IMR-90 (cell line): Measurements from ENCODE around the gene ZBTB48. TPM values are rescaled to one million over a fixed set of nuclear protein-coding genes. Genes with fewer than 3 reads are reported as not detected.

Experiments
- ATAC-seq: fragments of 200-7000 bp; cut with Tn5 transposase; 2 replicates; pipeline ENCODE4 v1.9.1; 2020; ENCODE audit warnings: low read depth, mild to moderate bottlenecking, moderate library complexity
- BruUV-seq: library from RNA; stranded (reverse); fragments of 400-500 nt; replicated peaks from 2 replicates; lab custom pipeline; 2021; lab: Mats Ljungman, UMichigan
- CTCF ChIA-PET: fragments of 300-600 bp; formaldehyde crosslinking; extraction: SDS; loops from one replicate; lab custom pipeline; 2021; ENCODE audit warnings: antibody characterized with exemption; lab: Yijun Ruan, JAX
- POLR2A ChIA-PET: fragments of 300-600 bp; sonication (Branson Sonifier 250); formaldehyde crosslinking; loops from one replicate; lab custom pipeline; 2022; ENCODE audit warnings: antibody characterized with exemption; ENCODE audit not compliant: unreplicated experiment; lab: Charles Lee
- DNase-seq: peaks from one replicate; pipeline ENCODE4 v3.0.0; 2013
- H2AFZ ChIP-seq: replicated peaks from 2 replicates; pipeline ENCODE3; 2013; ENCODE audit warnings: low read length, mild to moderate bottlenecking; ENCODE audit not compliant: poor library complexity
- H2AK5ac ChIP-seq: 2 replicates; pipeline ENCODE4 v1.6.1; 2013; ENCODE audit warnings: low read depth, low read length, inconsistent platforms
- H2AK9ac ChIP-seq: replicated peaks from 2 replicates; pipeline ENCODE3; 2013; ENCODE audit warnings: mild to moderate bottlenecking, low read depth, low read length, moderate library complexity; ENCODE audit not compliant: poor library complexity
- H2BK120ac ChIP-seq: 2 replicates; pipeline ENCODE4 v1.6.1; 2013; ENCODE audit warnings: low read depth, low read length, inconsistent platforms
- H2BK15ac ChIP-seq: 3 replicates; pipeline ENCODE4 v1.6.1; 2013; ENCODE audit warnings: low read depth, low read length, inconsistent platforms
- H2BK20ac ChIP-seq: 2 replicates; pipeline ENCODE4 v1.6.1; 2013; ENCODE audit warnings: low read depth, mild to moderate bottlenecking, inconsistent platforms, low read length, moderate library complexity
- H2BK5ac ChIP-seq: 2 replicates; pipeline ENCODE4 v1.6.1; 2013; ENCODE audit warnings: mild to moderate bottlenecking, low read depth, low read length, inconsistent platforms; ENCODE audit not compliant: poor library complexity, severe bottlenecking
- H3K14ac ChIP-seq: replicated peaks from 2 replicates; pipeline ENCODE4 v1.6.1; 2013; ENCODE audit warnings: low read depth, low read length, inconsistent platforms
- H3K18ac ChIP-seq: 2 replicates; pipeline ENCODE4 v1.6.1; 2013; ENCODE audit warnings: low read depth, low read length, control low read depth
- H3K23ac ChIP-seq: 2 replicates; pipeline ENCODE4 v1.6.1; 2013; ENCODE audit warnings: low read depth, low read length, inconsistent platforms
- H3K27ac ChIP-seq: 2 replicates; pipeline ENCODE4 v1.5.1; 2013; ENCODE audit warnings: mild to moderate bottlenecking, control low read depth, low read length; ENCODE audit not compliant: insufficient read depth
- H3K27me3 ChIP-seq: 2 replicates; pipeline ENCODE4 v1.6.1; 2013; ENCODE audit warnings: low read length; ENCODE audit not compliant: control insufficient read depth, insufficient read depth
- H3K36me3 ChIP-seq: 2 replicates; pipeline ENCODE4 v1.6.1; 2013; ENCODE audit warnings: low read length, mixed read lengths; ENCODE audit not compliant: control insufficient read depth, insufficient read depth
- H3K4ac ChIP-seq: 2 replicates; pipeline ENCODE4 v1.6.1; 2013; ENCODE audit warnings: low read depth, low read length, inconsistent platforms
- H3K4me1 ChIP-seq: 2 replicates; pipeline ENCODE4 v1.6.1; 2013; ENCODE audit warnings: low read length, mixed read lengths; ENCODE audit not compliant: control insufficient read depth, insufficient read depth
- H3K4me2 ChIP-seq: 2 replicates; pipeline ENCODE4 v1.6.1; 2013; ENCODE audit warnings: low read depth, mild to moderate bottlenecking, control low read depth, low read length, moderate library complexity
- H3K4me3 ChIP-seq: 2 replicates; pipeline ENCODE4 v1.5.1; 2013; ENCODE audit warnings: low read depth, mild to moderate bottlenecking, control low read depth, low read length, moderate library complexity; ENCODE audit not compliant: insufficient read depth
- H3K56ac ChIP-seq: 2 replicates; pipeline ENCODE4 v1.6.1; 2013; ENCODE audit warnings: low read length, inconsistent platforms; ENCODE audit not compliant: insufficient read depth; ENCODE audit errors: extremely low read depth
- H3K79me1 ChIP-seq, 2 experiments: 2 replicates each; pipeline ENCODE4 v1.6.1; 2013; ENCODE audit warnings: low read length in 2 of 2, inconsistent platforms in 1 of 2, low read depth in 1 of 2
- H3K9ac ChIP-seq: 2 replicates; pipeline ENCODE4 v1.6.1; 2013; ENCODE audit warnings: low read depth, low read length, control low read depth
- H3K9me1 ChIP-seq: 2 replicates; pipeline ENCODE4 v1.6.1; 2013; ENCODE audit warnings: low read length, inconsistent platforms; ENCODE audit not compliant: insufficient read depth
- H3K9me3 ChIP-seq: 2 replicates; pipeline ENCODE4 v1.6.1; 2013; ENCODE audit warnings: low read length; ENCODE audit not compliant: control insufficient read depth, insufficient read depth
- H4K20me1 ChIP-seq: 2 replicates; pipeline ENCODE4 v1.6.1; 2013; ENCODE audit warnings: low read length, inconsistent platforms; ENCODE audit not compliant: insufficient read depth
- H4K5ac ChIP-seq: 2 replicates; pipeline ENCODE4 v1.6.1; 2013; ENCODE audit warnings: mild to moderate bottlenecking, low read depth, low read length, control low read depth
- H4K8ac ChIP-seq, 2 experiments: 2 replicates each; pipeline ENCODE4 v1.6.1; 2013; ENCODE audit warnings: low read depth in 2 of 2, low read length in 2 of 2, control low read depth in 1 of 2, inconsistent platforms in 1 of 2
- H4K91ac ChIP-seq: 2 replicates; pipeline ENCODE4 v1.6.1; 2013; ENCODE audit warnings: low read depth, low read length, inconsistent platforms; ENCODE audit not compliant: insufficient read depth
- ELK1 ChIP-seq: fragments of 150-350 bp; IDR thresholded peaks from 2 replicates; pipeline ENCODE4 v1.6.1; 2016; ENCODE audit warnings: low read depth, mild to moderate bottlenecking, low read length, moderate library complexity, borderline replicate concordance
- MXI1 ChIP-seq: IDR thresholded peaks from 2 replicates; pipeline ENCODE4 v1.6.1; 2012; ENCODE audit warnings: low read depth, mild to moderate bottlenecking, low read length, moderate library complexity, borderline replicate concordance
- NFE2L2 ChIP-seq: fragments of 150-350 bp; IDR thresholded peaks from 2 replicates; pipeline ENCODE4 v1.6.1; 2016; ENCODE audit warnings: low read depth, mild to moderate bottlenecking, low read length
- POLR2A ChIP-seq: IDR thresholded peaks from 2 replicates; pipeline ENCODE4 v1.6.1; 2012; ENCODE audit warnings: mild to moderate bottlenecking, low read depth, low read length
- RFX5 ChIP-seq: IDR thresholded peaks from 2 replicates; pipeline ENCODE4 v1.8.0; 2012; ENCODE audit warnings: low read depth, mild to moderate bottlenecking, low read length, moderate library complexity
- WGBS, 2 experiments: methylation state at CpG; one replicate each; pipeline versions ENCODE4 v1.1.5 to v1.1.7; 2013; ENCODE audit warnings: missing lambda C conversion rate in 2 of 2; ENCODE audit not compliant: insufficient read length in 1 of 2; ENCODE audit errors: extremely low coverage in 2 of 2; 5-methylcytosine and 5-hydroxymethylcytosine counted together
- dilution Hi-C: fragments of 300-500 bp; cut with HindIII; formaldehyde crosslinking; loops from one replicate; pipeline ENCODE4 v1.14.3; 2018; ENCODE audit warnings: low sequenced_read_pairs; ENCODE audit not compliant: unreplicated experiment
- in situ Hi-C: fragments of 300-500 bp; cut with MboI; formaldehyde crosslinking; loops from 3 replicates; pipeline ENCODE4 v1.14.3; 2019; ENCODE audit warnings: low sequenced_read_pairs, inconsistent platforms, mixed read lengths
- intact Hi-C: fragments of 100-400 bp; cut with micrococcal nuclease; formaldehyde crosslinking; loops from 2 replicates; pipeline ENCODE4 v1.10.0; 2022
- polyA plus RNA-seq, 3 experiments: library from polyadenylated mRNA; depleted of rRNA; stranded (reverse); fragments of >200 nt; gene quantifications; 2 replicates each; pipeline ENCODE4 v1.2.3, GENCODE V29; 2012; ENCODE audit warnings: low replicate concordance in 1 of 3
- total RNA-seq: library from RNA; depleted of rRNA; stranded (reverse); fragments of >200 nt; gene quantifications from 2 replicates; pipeline ENCODE4 v1.2.3, GENCODE V29; 2012

ZBTB48 gene
- total and polyA plus RNA-seq, 2 of the 4 experiments (the other 2 are of a cell fraction): 9.3 to 17.5 TPM

DNA sequence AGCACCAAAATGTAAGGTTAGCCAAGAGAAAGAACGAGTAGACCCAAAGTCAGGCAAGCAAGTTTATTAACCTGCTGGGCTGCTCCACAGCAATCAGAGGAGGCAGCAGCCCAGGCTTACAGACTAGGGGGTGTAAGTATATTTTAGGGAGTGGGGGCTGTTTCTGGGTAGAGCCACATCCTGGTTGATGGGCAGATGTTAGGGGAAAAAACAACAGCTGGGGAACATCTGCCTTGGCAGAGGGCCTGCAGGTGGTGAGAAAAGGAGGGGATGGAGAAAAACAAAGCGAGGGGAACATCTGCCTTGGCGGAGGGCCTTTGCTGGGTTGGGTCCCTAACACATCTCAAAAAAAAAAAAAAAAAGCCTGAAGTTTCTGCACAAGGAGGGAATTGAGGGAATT lies 9.7 kb upstream of the ZBTB48 start:
- Histone ChIP-seq H3K18ac (no peak overlapping the region), H3K27ac (no peak overlapping the region), H2AK5ac (no peak overlapping the region), H3K4me2 (no peak overlapping the region), H4K91ac (no peak overlapping the region), H2BK20ac (no peak overlapping the region), H3K79me1 (no peaks in the 10 kb centered on the region), H3K4me1 (no peaks in the 10 kb centered on the region), H3K9me3 (peaks cover 10% of the 10 kb centered on the region), H4K20me1 (no peaks in the 10 kb centered on the region), H2BK120ac (no peak overlapping the region), H2BK15ac (no peak overlapping the region), H4K8ac (no peak overlapping the region), H3K4me3 (no peak overlapping the region), H2AK9ac (no peak overlapping the region), H3K27me3 (peaks cover 35% of the 10 kb centered on the region), H3K9ac (no peak overlapping the region), H3K23ac (no peak overlapping the region), H3K14ac (no peak overlapping the region), H3K4ac (no peak overlapping the region), H2BK5ac (no peak overlapping the region), H2AFZ (no peak overlapping the region), H3K36me3 (no peaks in the 10 kb centered on the region), H3K9me1 (no peaks in the 10 kb centered on the region), H4K5ac (no peak overlapping the region), H3K56ac (no peak overlapping the region)
- TF ChIP-seq POLR2A: no peak
- TF ChIP-seq RFX5: no peak
- no peak for TF ChIP-seq MXI1
- TF ChIP-seq NFE2L2: no peak
- no peak for TF ChIP-seq ELK1
- in situ Hi-C loops: no loop called here
- dilution Hi-C loops: no loop called here
- 29% methylated on average over 1 of the region's 3 CpGs; no CpG with 5 or more reads in 1 of the 2 experiments for WGBS, 2 experiments
- BruUV-seq: no TSS peak
- intact Hi-C loops: no loop called here
- CTCF ChIA-PET: no interaction called here
- DNase-seq (no peak), ATAC-seq (no peak)
- POLR2A ChIA-PET: no interaction called here
